CD4-positive, alpha-beta T cell treated with Interferon alpha-2 for 1 hour (primary cell): ENCODE measurements around the gene ZNG1F.
"Not testable (repeated sequence)": the region's sequence is repeated elsewhere in the genome, so short reads cannot be mapped to it uniquely, and the experiment has no call there.

Source experiments
- DNase-seq, 2 donors: peaks; one replicate each; pipeline ENCODE4 v3.0.0-alpha.2; 2020 to 2022

Gene ZNG1F

GRCh38 chr9:41189217-41189616 lies at the start of gene ZNG1F:
Gene ZNG1F, minus strand, starts transcription at chr9:41189317. Its CDS starts 59 bp downstream, at chr9:41189258.
- not testable (repeated sequence) for DNase-seq

DNA sequence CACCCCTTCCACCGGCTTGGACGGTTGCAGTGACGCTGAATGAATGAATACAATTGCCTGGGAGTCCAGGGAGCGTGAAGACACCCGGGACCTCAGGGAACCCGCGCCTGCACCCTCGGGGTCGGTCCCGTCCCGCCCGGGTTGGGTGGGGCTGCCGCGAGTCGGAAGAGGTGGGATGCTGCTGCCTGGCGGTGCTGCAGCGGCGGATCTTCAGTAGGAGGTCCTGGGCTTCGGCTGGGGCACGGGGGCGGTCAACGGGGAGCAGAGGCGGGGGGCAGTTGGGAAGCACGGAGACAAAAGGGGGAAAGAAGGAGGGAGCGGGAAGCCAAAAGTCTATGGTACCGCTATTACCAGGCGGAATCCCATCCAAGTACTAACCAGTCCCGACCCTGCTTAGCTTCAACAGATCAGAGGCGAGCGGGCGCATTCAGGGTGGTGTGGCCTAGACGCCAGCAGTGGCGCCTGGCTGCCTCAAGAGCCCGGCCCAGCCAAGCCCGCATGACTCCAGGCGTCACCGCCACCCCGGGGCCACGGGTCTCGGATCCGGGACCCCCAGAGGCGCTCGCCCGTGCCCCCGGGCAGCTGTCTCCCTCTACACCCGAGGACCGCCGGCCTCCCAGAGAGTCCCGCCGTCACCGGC lies 48.1 kb upstream of the ZNG1F start:
- peak; percentile 50 to 64 for DNase-seq

- DNase-seq: not testable (repeated sequence)
These were observed 47.5 kb upstream of the ZNG1F start for GRCh38 chr9:41236486-41237109.

DNA sequence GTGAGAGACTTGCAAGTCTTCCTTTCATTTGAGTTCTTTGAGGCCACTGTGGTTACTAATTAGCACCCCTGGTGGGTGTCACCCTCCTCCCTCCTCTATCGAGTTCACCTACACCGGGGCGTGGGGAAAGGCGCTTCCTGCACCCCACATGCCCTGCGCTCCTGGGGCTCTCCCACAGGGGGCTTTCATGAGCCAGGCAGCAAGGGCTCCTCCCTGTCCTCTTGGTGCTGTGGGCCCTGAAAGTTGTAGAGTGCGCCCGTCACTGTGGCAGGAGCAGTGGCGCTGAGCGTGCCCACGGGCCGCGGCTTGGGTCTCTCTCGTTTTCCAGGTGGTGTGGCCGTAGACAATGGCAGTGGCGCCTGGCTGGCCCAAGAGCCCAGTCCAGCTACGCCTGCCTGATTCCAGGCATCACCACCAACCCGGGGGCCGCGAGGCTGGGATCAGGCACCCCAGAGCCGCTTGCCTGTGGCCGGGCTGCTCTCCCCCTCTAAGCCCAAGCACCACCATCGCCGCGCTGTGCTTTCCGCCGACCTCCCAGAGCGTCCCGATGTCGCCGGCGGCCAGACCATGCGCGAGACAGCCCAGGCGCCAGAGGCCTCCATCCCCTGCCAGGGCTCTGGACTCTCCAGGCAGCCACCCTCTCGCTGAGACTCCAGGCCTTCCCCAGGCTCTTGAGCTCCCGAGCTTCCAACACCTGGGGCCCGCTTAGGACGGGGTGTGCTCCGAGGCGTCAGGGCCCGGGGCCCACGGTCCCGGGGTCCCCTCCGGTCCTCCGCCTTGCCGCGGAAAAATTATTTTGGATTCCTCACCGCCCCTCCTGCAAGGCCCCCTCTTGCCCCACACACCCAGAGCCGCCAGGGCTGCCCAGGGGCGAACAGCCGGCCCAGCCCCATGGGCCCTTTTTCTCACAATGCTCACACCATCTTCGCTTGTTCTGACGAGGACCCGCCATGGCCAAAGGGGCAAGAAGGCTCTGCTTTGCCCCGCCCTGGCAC lies 46.0 kb upstream of the ZNG1F start:
- DNase-seq: peak; percentile 60 to 78

- DNase-seq: not testable (repeated sequence)
These were observed 45.1 kb upstream of the ZNG1F start for GRCh38 chr9:41234221-41234620.

DNA sequence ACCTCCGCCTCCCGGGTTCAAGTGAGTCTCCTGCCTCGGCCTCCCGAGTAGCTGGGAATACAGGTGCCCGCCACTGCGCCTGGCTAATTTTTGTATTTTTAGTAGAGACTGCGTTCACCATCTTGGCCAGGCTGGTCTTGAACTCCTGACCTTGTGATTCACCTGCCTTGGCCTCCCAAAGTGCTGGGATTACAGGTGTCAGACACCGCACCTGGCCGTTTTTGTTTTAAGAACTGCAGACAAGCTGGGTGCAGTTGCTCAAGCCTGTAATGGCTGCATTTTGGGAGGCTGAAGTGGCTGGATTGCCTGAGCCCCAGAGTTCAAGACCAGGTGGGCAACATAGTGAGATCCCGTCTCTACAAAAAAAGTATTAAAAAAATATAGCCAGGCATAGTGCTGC lies 43.2 kb upstream of the ZNG1F start:
- peak in 1 of 2 donors; percentile 6 for DNase-seq

GRCh38 chr9:41230418-41230817 lies 41.3 kb upstream of the ZNG1F start:
- not testable (repeated sequence) for DNase-seq

- peak in 1 of 2 donors; percentile 3 for DNase-seq
These were observed 40.6 kb upstream of the ZNG1F start for GRCh38 chr9:41229408-41230401.

DNA sequence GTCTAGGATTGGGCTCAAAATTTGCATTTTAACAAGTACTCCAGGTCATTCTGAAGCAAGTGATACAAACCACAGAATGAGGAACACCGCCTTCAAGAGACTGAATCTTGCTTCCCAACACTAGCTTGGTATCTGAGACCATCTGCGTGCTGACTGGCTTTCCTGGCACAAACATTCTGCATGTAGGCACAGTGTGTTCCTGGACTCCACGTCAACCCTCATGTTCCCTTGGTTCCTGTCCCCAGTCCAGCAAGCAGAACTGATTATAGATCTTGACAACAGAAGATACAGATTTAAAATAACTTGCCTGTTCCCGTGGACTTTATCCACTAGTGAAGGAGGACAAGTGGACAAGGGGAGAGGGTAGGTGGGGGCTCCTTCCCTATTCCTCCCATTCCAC lies 30.7 kb upstream of the ZNG1F start:
- not testable (repeated sequence) for DNase-seq

DNA sequence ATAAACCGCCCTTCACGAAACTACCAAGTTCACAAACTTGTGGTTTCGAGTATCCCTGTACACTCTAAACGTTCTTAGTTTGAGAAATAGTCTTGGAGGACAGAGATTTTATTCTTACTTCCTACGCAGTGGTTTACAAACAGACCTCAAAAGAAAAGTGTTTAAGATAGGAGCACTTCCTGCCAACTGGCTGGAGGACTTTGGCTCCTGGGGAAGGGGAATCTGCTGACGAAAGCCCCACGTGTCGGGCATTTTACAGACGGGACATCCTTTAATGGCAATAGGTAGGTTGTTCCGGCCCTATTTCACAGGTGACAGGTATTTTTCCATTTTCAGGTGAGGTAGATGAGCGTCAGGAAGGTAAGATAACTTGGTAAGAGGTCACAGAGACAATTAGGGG lies 678 bp downstream of the ZNG1F start:
- DNase-seq: not testable (repeated sequence)

GRCh38 chr9:41174994-41175393 lies 14.1 kb downstream of the ZNG1F start:
- DNase-seq: not testable (repeated sequence)

DNA sequence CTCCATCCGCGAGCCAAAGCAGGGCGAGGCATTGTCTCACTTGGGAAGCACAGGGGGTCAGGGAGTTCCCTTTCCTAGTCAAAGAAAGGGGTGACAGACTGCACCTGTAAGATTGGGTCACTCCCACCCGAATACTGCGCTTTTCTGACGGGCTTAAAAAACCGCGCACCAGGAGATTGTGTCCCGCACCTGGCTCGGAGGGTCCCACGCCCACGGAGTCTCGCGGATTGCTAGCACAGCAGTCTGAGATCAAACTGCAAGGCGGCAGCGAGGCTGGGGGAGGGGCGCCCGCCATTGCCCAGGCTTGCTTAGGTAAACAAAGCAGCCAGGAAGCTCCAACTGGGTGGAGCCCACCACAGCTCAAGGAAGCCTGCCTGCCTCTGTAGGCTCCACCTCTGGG lies 39.0 kb downstream of the ZNG1F start:
- not testable (repeated sequence) for DNase-seq

DNA sequence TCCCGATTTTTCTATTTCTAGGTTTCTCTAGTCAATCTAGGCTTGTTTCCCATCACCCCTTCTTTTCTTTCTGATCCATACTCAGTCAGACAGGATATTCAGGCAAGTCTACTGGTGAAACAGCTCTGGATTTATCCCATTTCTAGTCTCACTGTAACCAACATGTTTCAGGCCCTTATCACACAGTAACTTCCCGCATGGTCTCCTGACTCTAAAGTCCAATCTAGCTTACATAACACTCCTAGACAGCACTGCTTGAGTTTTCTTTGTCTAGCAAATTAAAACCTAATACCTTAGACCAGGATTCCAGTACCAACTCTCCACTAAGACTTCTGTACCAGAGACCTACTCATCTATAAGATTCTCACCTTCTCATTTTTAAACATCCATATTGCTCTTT lies 47.2 kb downstream of the ZNG1F start:
- not testable (repeated sequence) for DNase-seq

DNA sequence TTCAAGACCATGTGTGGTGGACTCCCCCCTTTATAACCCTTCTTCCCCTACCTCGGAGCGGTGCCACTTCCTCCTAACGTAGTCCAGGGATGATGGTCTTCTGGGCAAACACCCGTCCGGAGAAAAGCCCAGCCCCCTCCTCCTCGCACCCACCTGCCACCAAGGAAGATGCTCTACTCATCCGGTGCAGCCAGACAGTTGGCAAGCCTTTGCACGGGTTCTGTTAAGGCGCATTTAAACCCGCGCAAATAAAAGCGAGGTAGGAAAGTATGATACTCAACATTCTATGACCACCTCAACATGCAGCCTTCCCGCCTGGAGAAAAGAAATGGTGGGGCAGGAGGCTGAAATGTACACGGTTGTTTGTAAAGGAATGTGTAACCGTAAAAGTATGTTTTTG lies 60.5 kb downstream of the ZNG1F start, which contains the start of gene FOXD4L6:
TSS of gene FOXD4L6 (minus strand) at position 101 of the 400 bp plus-strand sequence. CDS start 298 bp downstream, outside the sequence.
- not testable (repeated sequence) for DNase-seq

GRCh38 chr9:41126746-41127446 lies 62.2 kb downstream of the ZNG1F start:
- DNase-seq: not testable (repeated sequence)

- DNase-seq: not testable (repeated sequence)
These were observed 63.2 kb downstream of the ZNG1F start for GRCh38 chr9:41125936-41126335.

DNA sequence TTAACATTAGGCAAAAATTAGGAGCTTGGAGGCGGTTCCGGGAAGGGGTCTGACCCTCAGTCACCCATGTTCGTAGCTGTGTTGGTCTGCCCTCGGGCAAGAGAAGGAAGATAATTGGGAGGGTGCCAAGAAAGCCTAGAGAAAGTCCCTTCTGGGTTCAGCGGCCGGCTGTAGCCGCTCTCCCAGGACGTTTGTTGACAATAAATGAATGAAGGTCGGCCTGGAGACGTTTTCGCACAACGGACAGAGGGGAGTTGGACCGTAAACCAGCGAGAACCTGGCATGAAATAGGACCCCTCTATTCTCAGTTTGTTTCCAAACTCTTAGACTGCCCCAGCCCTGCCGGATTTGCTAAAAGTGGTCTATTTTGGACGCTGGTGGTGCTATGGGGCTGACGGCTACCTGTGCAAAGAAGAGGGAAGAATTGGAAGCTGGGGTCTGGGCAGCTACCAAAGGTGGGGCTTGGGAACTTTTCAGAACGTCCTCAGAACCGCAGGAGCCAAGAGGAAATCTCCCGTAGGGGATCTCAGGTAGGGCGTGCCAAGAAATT lies 63.9 kb downstream of the ZNG1F start:
- not testable (repeated sequence) for DNase-seq

DNA sequence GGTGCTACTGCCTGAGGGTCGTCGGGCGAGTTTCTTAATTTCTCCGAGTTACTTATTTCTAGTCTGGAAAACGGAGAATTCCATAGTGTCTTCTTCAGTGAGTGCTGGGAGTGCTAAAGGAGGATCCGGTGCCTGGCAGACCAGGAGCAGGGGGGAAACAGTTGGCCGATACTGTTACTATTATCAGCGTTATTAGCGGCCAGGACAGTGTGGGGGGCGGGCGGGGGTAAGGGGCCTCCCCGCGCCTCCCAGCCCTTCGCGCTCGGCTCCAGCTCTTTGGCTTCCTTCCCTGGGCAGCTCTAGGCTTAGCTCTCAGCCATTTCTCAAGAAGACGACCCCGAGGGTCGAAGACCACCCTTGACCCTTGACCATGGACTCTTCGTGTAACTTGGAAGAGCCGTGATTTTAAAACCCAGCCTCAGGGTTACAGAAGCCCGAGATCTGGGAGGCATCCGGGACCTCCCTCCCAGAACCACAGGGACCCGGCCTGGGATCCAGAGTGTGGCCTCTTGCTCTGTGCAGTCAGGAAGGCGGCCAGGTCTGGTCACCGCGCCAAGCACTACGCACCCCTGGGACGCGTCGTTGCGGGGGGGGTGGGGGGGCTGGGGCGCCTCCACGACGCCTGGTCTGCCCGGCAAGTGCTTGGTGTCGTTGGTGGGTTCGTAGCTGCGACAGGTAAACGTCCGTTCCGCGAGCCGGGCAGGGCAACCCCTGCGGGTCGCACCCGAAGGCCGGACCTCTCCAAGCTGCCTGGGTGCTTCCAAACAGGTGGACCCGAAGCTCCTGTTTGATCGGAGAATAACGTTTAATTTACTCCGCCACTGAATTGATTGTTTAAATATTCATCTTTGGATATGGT lies 64.6 kb downstream of the ZNG1F start:
- DNase-seq: not testable (repeated sequence)

GRCh38 chr9:41123812-41124211 lies 65.3 kb downstream of the ZNG1F start:
- not testable (repeated sequence) for DNase-seq

GRCh38 chr9:41123396-41123795 lies 65.7 kb downstream of the ZNG1F start:
- not testable (repeated sequence) for DNase-seq
